Endothelial cell of umbilical vein (primary cell): ENCODE measurements around the gene FDX1. TPM values are rescaled to one million over a fixed set of nuclear protein-coding genes. Genes with fewer than 3 reads are reported as not detected.

Source experiments
- BruUV-seq: library from RNA; stranded (reverse); fragments of 400-500 nt; replicated peaks from 2 replicates; lab custom pipeline; 2021; lab: Mats Ljungman, UMichigan
- CTCF ChIA-PET: fragments of 300-600, 350-600 bp; sonication (Branson Sonifier 250); formaldehyde crosslinking; loops from one replicate; lab custom pipeline; 2021; ENCODE audit warnings: antibody characterized with exemption, inconsistent platforms; lab: Charles Lee
- POLR2A ChIA-PET: fragments of 300-600, 350-600 bp; sonication (Branson Sonifier 250); formaldehyde crosslinking; loops from one replicate; lab custom pipeline; 2021; ENCODE audit warnings: antibody characterized with exemption, inconsistent platforms; lab: Charles Lee
- DNase-seq: peaks from one replicate; pipeline ENCODE4 v3.0.0-alpha.2; 2011; ENCODE audit warnings: low read depth, low spot score
- FAIRE-seq: peaks from 2 replicates; lab custom pipeline; 2011; peaks lifted over from hg19 to GRCh38; lab: Jason Lieb, UNC
- H2AFZ ChIP-seq: 2 replicates; pipeline ENCODE4 v1.6.0; 2012; ENCODE audit warnings: low read depth, low read length, control low read depth, inconsistent platforms
- H3K27ac ChIP-seq: 2 replicates; pipeline ENCODE4 v1.5.1; 2011; ENCODE audit warnings: low read depth, mild to moderate bottlenecking, control low read depth, low read length, moderate library complexity; ENCODE audit not compliant: insufficient read depth
- H3K27me3 ChIP-seq, 2 experiments: 2 replicates each; pipeline versions ENCODE4 v1.6.0 to v1.6.1; 2011; ENCODE audit warnings: low read length in 2 of 2, mixed read lengths in 1 of 2; ENCODE audit not compliant: control insufficient read depth in 2 of 2, insufficient read depth in 2 of 2
- H3K36me3 ChIP-seq, 2 experiments: 2 replicates in 1 of 2; 3 replicates in 1 of 2; pipeline ENCODE4 v1.5.1; 2011; ENCODE audit warnings: low read length in 2 of 2, mild to moderate bottlenecking in 1 of 2, moderate library complexity in 1 of 2; ENCODE audit not compliant: control insufficient read depth in 2 of 2, insufficient read depth in 2 of 2; ENCODE audit errors: extremely low read depth in 1 of 2
- H3K4me1 ChIP-seq: 3 replicates; pipeline ENCODE4 v1.5.1; 2011; ENCODE audit warnings: mild to moderate bottlenecking, low read length; ENCODE audit not compliant: control insufficient read depth, insufficient read depth; ENCODE audit errors: extremely low read depth
- H3K4me2 ChIP-seq: 2 replicates; pipeline ENCODE4 v1.6.1; 2011; ENCODE audit warnings: low read length, control low read depth, mixed read lengths; ENCODE audit not compliant: insufficient read depth
- H3K4me3 ChIP-seq, 3 experiments: fragments of 200-600 bp in 1 of 3; sonication (generic), shearing (Covaris generic) in 1 of 3; replicated peaks in 1 of 3; 2 replicates each; pipeline ENCODE4 v1.5.1; 2011 to 2016; ENCODE audit warnings: control low read depth in 3 of 3, low read length in 3 of 3, mild to moderate bottlenecking in 2 of 3, inconsistent platforms in 1 of 3, low read depth in 1 of 3, moderate library complexity in 1 of 3; ENCODE audit not compliant: insufficient read depth in 1 of 3
- H3K79me2 ChIP-seq: 2 replicates; pipeline ENCODE4 v1.6.0; 2012; ENCODE audit warnings: low read length, inconsistent platforms; ENCODE audit not compliant: control insufficient read depth, insufficient read depth
- H3K9ac ChIP-seq: replicated peaks from 2 replicates; pipeline ENCODE3; 2011; ENCODE audit warnings: low read length, control low read depth; ENCODE audit not compliant: insufficient read depth; ENCODE audit errors: extremely low read depth
- H3K9me1 ChIP-seq: replicated peaks from 3 replicates; pipeline ENCODE4 v1.6.0; 2011; ENCODE audit warnings: mild to moderate bottlenecking, low read length; ENCODE audit not compliant: control insufficient read depth, insufficient read depth; ENCODE audit errors: extremely low read depth
- H3K9me3 ChIP-seq: replicated peaks from 2 replicates; pipeline ENCODE4 v1.5.1; 2012; ENCODE audit warnings: low read length, inconsistent platforms; ENCODE audit not compliant: control insufficient read depth, insufficient read depth
- H4K20me1 ChIP-seq: replicated peaks from 2 replicates; pipeline ENCODE3; 2011; ENCODE audit warnings: mild to moderate bottlenecking, low read length; ENCODE audit not compliant: control insufficient read depth, insufficient read depth; ENCODE audit errors: extremely low read depth
- EZH2 ChIP-seq: IDR thresholded peaks from 2 replicates; pipeline ENCODE4 v1.6.1; 2012; ENCODE audit warnings: borderline replicate concordance, low read depth, mild to moderate bottlenecking, moderate library complexity, low read length, inconsistent platforms; ENCODE audit not compliant: severe bottlenecking
- FOS ChIP-seq: IDR thresholded peaks from 2 replicates; pipeline ENCODE4 v1.6.1; 2011; ENCODE audit warnings: mild to moderate bottlenecking, low read length, moderate library complexity, borderline replicate concordance; ENCODE audit not compliant: insufficient read depth
- GATA2 ChIP-seq: IDR thresholded peaks from 2 replicates; pipeline ENCODE4 v1.7.0; 2011; ENCODE audit warnings: low read depth, mild to moderate bottlenecking, moderate library complexity, mixed read lengths, low read length; ENCODE audit not compliant: insufficient read length, insufficient read depth
- JUN ChIP-seq: IDR thresholded peaks from 2 replicates; pipeline ENCODE4 v1.6.1; 2011; ENCODE audit warnings: borderline replicate concordance, low read depth; ENCODE audit not compliant: insufficient read length, insufficient read depth
- MAX ChIP-seq: IDR thresholded peaks from 2 replicates; pipeline ENCODE4 v1.6.1; 2011; ENCODE audit not compliant: insufficient read depth, insufficient read length
- MYC ChIP-seq: IDR thresholded peaks from one replicate; pipeline ENCODE4 v1.6.1; 2011; ENCODE audit warnings: mild to moderate bottlenecking, low read depth, low read length
- POLR2A ChIP-seq: IDR thresholded peaks from 2 replicates; pipeline ENCODE4 v1.6.1; 2012; ENCODE audit warnings: low read depth, mild to moderate bottlenecking, control low read depth, low read length
- POLR2AphosphoS5 ChIP-seq: IDR thresholded peaks from 2 replicates; pipeline ENCODE4 v1.6.1; 2012; ENCODE audit warnings: low read depth, mild to moderate bottlenecking, control low read depth, low read length, moderate library complexity; ENCODE audit not compliant: insufficient read depth
- dilution Hi-C: fragments of 300-500 bp; cut with MboI; formaldehyde crosslinking; loops from one replicate; pipeline ENCODE4 v1.15.0; 2019; ENCODE audit warnings: low sequenced_read_pairs; ENCODE audit not compliant: extremely low pct_ligation_motif_present
- intact Hi-C: fragments of 100-400 bp; cut with micrococcal nuclease; formaldehyde crosslinking; loops from one replicate; pipeline ENCODE4 v1.10.0; 2022
- polyA plus RNA-seq, 4 experiments: library from polyadenylated mRNA; depleted of rRNA in 3 of 4; stranded (reverse) in 3 of 4; unstranded in 1 of 4; fragments of >200 nt; gene quantifications; 2 replicates each; pipeline versions ENCODE4 v1.2.1 to v1.2.3, GENCODE V29; 2011 to 2012; ENCODE audit warnings: missing spikeins in 1 of 4
- total RNA-seq: library from RNA; stranded (reverse); gene quantifications from 2 replicates; pipeline ENCODE4 v1.2.3, GENCODE V29; 2021
- TF ChIP-seq, protein P1 (sequence below), 2 donors: IDR thresholded peaks; 1 replicate in 1 of 2; 2 replicates in 1 of 2; pipeline ENCODE4 v1.5.1; 2011; ENCODE audit warnings: low read length in 2 of 2, mild to moderate bottlenecking in 2 of 2, moderate library complexity in 2 of 2, control low read depth in 1 of 2, inconsistent platforms in 1 of 2, low read depth in 1 of 2; ENCODE audit not compliant: insufficient read depth in 1 of 2; ENCODE audit errors: extremely low read depth in 1 of 2

Gene FDX1
- total and polyA plus RNA-seq, 2 donors (not counting 3 experiments of a cell fraction or from before 2014, with no cell fraction given) = 4.7 to 11.0 TPM

DNA sequence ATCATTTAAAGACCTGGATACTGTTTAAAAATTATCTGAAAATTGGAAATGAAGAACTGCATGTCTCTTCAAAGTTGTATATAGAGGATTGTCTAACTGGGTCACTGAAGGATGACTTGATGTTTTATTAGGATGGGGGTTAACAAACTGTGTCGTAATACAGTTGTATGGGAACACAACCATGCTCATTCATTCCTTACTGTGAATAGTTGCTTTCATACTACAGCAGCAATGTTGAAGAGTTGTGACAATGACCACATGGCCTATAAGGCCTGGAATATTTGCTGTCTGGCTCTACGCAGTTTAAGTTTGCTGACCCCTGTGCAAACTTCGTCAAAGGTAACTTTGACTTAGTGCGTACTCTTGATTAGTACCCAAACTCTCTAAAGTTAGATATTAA is 38.4 kb downstream of the FDX1 start:
- BruUV-seq = no TSS peak
- DNase-seq (no peak), FAIRE-seq (no peak)
- H3K9me3 ChIP-seq = no peaks in the 10 kb centered on the region
- H3K79me2 ChIP-seq = no peaks in the 10 kb centered on the region
- intact Hi-C loops = loop anchor here (10.0 kb wide), 1 partner anchor 977 kb away; no protein-coding TSS in a partner anchor
- no peaks in the 10 kb centered on the region for H3K27me3 ChIP-seq
- dilution Hi-C loops = no loop called here
- POLR2A ChIA-PET = no interaction called here
- H2AFZ ChIP-seq = no peak overlapping the region
- no peak overlapping the region for H3K27ac ChIP-seq
- no peaks in the 10 kb centered on the region for H3K36me3 ChIP-seq
- H4K20me1 ChIP-seq = no peaks in the 10 kb centered on the region
- H3K4me2 ChIP-seq = no peak overlapping the region
- H3K9ac ChIP-seq = no peak overlapping the region
- TF ChIP-seq FOS = no peak
- no peak for TF ChIP-seq MAX
- no peak for TF ChIP-seq GATA2
- TF ChIP-seq POLR2AphosphoS5 = no peak
- TF ChIP-seq JUN = no peak
- no peak for TF ChIP-seq EZH2
- no peak for TF ChIP-seq POLR2A
- TF ChIP-seq MYC = no peak
- TF ChIP-seq, protein P1, sequence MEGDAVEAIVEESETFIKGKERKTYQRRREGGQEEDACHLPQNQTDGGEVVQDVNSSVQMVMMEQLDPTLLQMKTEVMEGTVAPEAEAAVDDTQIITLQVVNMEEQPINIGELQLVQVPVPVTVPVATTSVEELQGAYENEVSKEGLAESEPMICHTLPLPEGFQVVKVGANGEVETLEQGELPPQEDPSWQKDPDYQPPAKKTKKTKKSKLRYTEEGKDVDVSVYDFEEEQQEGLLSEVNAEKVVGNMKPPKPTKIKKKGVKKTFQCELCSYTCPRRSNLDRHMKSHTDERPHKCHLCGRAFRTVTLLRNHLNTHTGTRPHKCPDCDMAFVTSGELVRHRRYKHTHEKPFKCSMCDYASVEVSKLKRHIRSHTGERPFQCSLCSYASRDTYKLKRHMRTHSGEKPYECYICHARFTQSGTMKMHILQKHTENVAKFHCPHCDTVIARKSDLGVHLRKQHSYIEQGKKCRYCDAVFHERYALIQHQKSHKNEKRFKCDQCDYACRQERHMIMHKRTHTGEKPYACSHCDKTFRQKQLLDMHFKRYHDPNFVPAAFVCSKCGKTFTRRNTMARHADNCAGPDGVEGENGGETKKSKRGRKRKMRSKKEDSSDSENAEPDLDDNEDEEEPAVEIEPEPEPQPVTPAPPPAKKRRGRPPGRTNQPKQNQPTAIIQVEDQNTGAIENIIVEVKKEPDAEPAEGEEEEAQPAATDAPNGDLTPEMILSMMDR (IDR thresholded peaks at IDR 0.05; ENCODE audit: extremely low read depth in 1 of 2, insufficient read depth in 1 of 2, low read depth in 1 of 2, low read length in 2 of 2) = no peak
- no peaks in the 10 kb centered on the region for H3K9me1 ChIP-seq
- CTCF ChIA-PET = interaction anchor here (0.8 kb wide), 1 partner anchor 762 kb away, joined by 3 read pairs; no protein-coding TSS in a partner anchor
- peaks cover 8% of the 10 kb centered on the region for H3K4me1 ChIP-seq
- H3K4me3 ChIP-seq = no peak overlapping the region
